Measurements from ENCODE around the gene MUC6.

Gene MUC6

DNA sequence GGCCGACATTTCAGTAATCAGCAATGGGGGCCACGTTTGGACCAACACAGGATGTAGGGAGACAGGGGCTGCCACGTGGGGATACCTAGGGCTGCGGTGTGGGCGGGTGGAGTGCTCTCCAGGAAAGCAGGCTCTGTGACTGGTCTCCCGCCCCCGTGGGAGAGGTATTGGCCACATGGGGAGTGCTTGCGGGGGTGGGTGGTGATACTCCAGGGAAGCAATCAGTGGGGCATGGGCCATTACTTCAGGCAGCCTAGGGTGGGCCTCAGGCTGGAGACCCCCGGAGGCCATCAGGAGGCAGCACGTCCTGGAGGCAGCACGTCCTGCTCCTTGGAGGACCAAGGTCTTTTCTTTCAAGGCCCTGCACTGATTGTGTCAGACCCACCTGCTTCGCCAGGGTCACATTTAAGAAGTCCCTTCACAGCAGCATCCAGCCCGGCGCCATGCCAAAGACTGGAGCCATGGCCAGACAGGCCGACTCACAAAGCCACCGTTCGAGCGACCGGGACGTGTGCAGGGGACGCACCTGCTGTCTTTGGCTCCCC is 35.1 kb upstream of the MUC6 start:
- peak; percentile 5 for DNase-seq

DNA sequence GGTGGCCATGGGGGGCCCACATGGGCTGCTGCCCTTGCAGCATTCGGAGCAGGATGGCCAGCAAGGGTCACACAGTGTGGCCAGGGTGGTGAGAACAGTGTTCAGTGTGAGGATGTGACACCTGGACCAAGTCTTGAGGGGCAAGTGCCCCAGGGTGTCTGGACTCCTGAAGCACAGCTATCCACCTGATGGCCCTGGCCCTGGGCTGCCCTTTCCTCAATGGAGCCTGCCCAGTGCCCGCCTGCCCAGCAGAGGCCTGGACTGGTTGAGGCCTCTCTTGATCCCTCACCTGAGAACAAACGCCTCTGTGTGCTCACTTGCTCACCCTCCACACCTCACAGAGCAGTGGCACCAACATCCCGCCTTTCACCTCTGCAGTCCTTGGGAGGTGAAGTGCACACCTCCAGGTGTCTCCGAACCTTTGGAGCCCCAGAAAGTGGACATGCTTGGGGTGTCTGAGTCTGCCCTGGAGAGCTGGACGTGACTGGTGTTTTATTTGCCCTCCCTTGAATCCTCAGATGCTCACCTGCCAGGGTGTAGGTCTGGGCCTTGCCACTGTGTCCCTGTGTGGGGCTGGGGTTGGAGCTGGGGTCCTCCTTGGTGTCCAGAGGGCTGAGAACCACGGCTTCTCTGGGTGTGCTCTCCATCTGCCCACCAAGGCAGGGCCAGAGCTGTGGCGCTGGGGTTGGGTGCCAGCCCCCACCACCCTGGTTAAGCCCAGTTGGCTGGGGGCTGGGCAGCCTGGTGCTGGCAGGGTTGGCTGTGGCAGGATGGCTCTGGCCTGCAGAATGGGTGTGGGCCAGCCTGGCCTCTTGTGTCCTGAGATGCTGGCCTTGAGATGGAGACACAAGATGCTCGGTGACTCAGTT is 34.3 kb upstream of the MUC6 start:
- DNase-seq: peak; percentile 12

DNA sequence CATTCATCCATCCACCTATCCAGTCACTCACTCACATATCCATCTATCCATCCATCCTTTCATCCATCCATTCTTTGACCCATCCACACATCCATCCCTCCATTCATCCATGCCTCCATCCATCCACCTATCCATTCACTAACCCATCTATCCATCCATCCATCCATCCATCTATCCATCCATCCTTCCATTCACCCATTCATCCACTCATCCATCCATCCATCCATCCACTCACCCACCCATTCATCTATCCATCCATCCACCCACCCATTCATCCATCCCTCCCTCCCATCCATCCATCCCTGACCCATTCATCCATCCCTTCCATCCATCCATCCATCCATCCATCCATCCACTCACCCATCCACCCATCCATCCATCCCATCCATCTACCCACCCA is 33.2 kb upstream of the MUC6 start:
- DNase-seq: no peak

- DNase-seq: no peak
Observed at GRCh38 chr11:1067812-1068496, 31.4 kb upstream of the MUC6 start.

DNA sequence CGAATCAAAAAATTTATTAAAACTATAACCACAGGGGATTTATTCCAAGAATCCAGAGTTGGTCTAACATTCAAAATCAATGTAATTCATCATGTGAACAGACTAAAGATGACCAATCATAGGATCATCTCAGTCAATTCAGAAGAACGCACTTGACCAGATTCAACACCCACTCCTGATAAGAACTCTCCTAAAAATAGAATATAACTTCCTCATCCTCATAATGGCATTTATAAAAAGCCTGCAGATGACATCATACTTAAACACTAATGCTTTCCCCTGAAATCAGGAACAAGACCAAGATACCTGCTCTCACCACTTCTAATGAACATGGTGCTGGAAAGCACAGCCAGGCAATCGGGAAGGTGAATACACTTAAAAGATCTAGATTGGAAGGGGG is 27.6 kb upstream of the MUC6 start:
- no peak for DNase-seq

DNA sequence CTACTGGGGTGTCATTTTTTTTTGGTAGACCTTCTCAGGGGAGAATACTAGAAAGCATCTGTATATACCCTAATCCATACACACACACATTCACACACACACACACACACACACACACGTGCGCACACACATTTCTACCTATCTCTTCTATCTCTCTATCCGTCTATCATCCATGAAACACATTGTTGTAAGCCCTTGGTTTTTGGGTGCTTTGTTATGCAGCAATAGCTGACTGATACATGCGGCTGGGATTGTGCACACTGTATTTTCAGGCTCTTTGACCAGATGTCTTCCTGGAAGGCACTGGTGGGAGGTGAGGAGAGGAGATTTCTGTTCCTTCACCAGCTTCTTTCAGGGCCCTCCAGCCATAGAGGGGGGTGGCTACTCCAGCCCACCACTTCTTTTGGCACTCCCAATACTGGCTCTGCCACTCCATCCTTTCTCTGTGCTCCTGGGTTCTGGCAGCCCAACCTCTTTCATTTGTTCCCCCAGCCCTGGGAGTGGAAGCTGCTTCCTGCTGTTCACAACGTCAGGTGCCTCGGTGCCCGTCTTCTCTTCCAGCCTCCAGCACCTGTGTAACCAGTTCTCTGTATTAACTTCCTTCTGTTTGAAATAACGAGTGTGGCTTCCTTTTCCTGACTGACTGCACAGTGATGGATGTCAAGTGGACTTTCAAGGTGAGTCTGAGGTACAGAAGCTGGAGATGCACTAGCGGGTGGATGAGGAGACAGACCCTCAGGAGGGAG is 25.7 kb upstream of the MUC6 start:
- no peak for DNase-seq

GRCh38 chr11:1060852-1061616 is 24.5 kb upstream of the MUC6 start:
- no peak for DNase-seq

GRCh38 chr11:1060410-1060809 is 23.9 kb upstream of the MUC6 start:
- DNase-seq: no peak

GRCh38 chr11:1059759-1060158 is 23.2 kb upstream of the MUC6 start:
- no peak for DNase-seq

DNA sequence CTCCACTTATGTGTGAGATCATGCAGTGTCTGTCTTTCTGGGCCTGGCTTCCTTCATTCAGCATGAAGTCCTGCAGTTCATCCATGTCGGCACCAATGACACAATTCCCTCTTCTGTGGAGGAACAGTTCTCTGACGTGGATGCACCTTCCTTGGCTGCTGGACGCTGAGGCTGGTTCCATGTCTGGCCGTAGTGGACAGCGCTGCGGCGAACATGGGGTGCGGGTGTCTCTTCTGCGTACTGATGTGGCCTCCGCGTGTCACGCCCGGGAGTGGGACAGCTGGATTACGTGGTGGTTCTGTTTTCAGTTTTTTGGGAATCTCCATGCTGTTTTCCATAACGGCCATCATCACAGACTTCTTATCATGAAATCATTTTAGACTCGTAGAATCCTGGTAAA is 21.3 kb upstream of the MUC6 start:
- DNase-seq: no peak

GRCh38 chr11:1055990-1056771 is 19.7 kb upstream of the MUC6 start:
- DNase-seq: no peak

GRCh38 chr11:1055109-1055703 is 18.7 kb upstream of the MUC6 start:
- DNase-seq: no peak

DNA sequence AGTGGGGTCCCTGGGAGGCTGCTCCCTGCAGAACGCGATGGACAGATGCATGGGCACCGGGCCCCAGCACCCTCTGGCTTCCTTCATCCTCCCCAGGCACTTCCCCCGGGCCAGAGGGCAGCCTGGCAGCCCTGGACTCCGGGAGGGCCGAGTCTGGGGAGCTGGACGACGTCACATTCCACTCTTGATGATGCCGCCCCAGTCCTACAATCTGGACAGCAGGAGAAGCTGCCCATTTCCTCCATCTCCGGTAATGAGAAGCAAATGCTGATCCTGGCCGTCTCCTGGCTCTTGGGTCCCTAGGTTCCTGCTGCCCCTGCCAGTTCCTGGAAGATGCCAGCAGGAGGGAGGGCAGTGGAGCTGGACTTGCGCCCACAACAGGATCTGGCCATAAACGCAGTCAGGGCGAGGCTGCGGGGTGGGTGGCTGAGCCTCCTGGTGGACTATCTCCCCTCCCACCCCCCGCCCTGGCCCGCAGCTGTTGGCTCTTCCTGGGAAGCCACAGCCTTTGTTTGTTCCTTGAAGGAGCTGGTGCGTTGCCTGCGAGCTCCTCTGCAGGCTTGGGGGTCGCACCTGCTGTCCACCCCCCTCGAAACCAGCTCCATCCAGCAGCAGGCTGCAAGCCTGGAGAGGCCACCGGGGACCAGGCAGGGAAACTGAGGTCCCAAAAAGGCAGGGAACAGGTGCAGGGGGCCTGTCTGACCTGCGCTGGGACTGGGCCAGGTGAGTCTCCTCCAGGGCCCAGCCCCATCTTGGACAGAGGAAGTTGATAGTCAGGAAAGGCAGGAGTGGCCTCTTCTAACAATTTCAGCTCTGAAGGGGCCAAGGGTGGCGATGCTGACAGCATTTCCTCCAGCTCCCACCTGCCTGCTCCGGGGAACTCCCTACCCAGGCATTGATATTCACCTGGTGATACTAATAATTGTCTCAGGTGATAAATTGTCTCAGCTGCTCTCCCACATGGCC is 17.9 kb upstream of the MUC6 start:
- no peak for DNase-seq

- peak; percentile 14 for DNase-seq
Observed at GRCh38 chr11:1053121-1053901, 16.8 kb upstream of the MUC6 start.

GRCh38 chr11:1052133-1053011 is 15.9 kb upstream of the MUC6 start:
- peak; percentile 13 for DNase-seq

DNA sequence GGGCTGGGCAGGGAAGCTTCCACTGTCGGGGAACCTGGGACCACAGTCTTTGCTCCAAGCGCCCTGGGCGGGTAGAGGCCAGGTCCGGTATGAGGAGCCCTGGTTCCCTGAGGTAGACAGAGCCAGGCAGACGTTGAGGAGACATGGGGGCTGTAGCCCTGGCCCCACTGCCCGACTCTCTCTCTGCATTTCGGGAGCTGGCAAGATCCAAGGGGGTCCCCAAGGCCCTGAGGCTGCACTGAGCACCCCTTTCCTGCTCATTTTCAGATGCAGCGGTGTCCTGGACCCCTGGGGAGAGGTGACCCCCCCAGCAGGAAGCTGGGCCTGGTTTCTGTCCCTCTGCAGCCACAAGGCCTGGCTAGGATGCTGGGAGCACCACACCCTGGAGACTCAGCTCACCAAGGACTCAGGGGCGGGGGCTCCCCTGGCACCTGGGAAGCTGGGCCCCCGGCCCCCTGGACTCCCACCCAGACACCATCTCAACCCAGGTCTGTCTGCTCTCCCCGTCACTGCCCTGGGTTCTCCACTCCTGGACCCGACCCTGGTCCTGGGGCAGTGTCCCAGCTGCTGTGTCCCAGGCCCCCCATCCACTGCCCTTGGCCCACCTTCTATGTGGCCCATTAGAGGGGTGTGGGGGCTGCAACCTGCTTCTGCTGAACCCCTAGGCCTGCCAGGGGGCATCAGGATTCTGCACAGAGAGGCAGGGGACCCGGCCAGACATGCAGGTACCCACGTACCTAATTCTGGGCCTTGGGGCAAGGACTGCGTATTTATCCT is 15.0 kb upstream of the MUC6 start:
- peak; percentile 13 for DNase-seq
